HG02840 (cell line): ENCODE measurements around the gene RFX7.

ENCODE experiments used
- ATAC-seq: cut with Tn5 transposase; IDR thresholded peaks from one replicate; pipeline ENCODE4 v1.9.1; 2021; ENCODE audit warnings: mild to moderate bottlenecking, moderate library complexity, moderate number of reproducible peaks; ENCODE audit not compliant: unreplicated experiment, low FRiP score

RFX7 gene

DNA sequence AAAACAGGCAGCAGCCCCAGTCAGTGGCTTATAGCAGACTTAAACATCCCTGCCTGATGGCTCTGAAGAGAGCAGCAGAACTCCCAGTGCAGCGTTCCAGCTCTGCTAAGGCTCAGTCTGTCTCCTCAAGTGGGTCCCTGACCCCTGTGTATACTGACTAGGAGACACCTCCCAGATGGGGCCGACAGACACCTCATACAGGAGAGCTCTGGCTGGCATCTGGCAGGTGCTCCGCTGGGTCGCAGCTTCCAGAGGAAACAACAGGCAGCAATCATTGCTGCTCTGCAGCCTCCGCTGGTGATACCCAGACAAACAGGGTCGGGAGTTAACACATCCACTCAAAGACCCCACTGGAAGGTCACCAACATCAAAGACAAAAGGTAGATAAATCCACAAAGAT, 93.5 kb downstream of the RFX7 start:
- no peak for ATAC-seq

DNA sequence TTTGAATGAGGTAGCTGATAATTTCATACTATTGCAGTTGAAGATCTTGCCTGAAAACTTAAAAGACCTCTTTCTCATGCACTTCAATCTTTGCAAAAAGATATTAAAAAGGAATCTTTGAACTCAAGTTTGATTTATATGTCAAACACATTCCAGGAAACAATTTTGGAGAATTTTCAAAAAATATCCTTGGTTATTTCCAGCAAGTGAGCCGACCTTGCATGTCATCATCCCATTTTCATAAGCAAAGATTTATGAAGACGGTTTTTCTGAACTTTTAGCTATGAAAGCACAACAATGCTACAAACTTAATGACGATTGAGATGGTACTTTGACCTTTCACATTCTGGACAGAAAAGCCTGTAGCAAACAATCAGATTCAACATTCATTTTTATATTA, 95.6 kb downstream of the RFX7 start:
- ATAC-seq: no peak

DNA sequence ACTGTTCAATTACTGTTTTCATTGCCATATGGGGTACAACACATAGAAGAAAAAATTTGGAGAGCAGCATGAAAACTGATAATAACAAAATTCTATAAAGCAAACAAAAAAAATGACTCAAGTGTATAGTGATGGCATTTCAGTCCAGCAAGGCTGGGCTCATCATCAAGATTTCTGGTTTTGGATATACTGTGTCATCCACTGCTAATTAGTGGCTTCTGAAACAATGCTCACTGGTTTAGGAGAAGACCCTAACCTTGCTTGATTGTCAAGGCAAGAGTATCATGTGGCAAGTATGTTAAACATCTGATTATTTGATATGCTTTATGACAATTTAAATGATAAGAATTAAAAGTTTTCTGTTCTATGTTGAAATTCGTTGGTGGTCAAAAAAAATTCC, 96.9 kb downstream of the RFX7 start:
- no peak for ATAC-seq

DNA sequence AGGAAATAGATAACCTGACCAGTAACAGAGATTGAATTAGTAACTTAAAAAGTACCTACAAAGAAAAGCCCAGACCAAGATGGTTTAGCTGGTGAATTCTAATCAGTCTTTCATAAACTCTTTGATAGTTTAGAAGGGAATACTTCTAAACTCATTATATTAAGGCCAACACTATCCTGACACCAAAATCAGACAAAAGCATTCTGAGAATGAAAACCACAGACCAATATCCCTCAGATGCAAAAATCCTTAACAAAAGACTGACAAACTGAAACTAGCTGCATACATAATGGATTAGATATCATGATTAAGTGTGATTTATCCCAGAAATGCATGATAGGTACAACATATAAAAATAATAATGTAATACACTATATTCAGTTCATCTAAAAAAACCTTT, 115.6 kb downstream of the RFX7 start:
- ATAC-seq: no peak

DNA sequence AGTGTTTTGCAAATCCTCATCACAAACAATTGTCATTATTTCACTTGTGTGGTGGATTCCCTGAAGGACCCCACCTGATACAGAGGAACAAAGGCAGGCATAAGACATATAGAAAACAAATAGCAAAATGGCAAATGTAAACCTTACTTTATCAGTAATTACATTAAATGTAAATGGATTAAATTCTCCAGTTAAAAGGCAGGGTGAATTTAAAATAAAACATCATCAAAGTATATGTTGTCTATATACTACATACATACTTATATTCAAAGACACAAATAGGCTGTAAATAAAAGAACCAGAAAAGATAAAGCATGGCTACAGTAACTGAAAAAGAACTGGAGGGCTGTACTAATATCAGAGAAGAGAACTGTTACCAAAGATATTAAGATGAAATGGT, 117.3 kb downstream of the RFX7 start:
- ATAC-seq: no peak

DNA sequence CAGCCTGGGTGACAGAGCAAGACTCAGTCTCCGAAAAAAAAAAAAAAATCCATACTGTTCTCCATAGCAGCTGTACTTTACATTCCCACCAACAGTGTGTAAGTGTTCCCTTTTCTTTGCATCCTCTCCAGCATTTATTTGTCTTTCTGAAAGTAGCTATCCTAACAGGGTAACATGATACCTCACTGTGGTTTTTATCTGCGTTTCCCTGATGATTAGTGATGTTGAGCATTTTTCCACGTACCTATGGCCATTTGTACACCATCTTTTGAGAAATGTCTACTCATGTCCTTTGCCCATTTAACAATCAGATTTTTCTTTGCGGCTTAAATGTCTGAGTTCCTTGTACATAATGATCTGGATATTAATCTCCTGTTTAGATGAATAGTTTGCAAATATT, 119.3 kb downstream of the RFX7 start:
- ATAC-seq: no peak

DNA sequence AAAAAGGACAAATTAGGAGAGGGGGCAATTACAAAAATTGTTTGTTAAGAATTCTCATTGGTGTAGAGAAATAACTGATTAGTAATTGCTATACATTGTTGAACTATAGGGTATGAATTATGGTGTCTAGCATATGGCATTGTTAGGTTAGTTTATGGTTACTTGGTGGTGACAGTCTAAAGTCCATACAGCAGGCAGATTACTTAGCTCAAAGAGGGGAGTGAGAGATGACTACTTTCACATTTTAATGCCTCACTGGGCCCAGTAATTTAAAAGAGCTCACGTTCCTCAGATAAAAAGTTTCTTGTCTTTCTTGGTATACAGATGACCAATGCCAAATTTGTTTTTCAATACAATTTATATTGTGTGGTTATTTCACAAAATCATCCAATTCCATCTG, 137.8 kb downstream of the RFX7 start:
- no peak for ATAC-seq

DNA sequence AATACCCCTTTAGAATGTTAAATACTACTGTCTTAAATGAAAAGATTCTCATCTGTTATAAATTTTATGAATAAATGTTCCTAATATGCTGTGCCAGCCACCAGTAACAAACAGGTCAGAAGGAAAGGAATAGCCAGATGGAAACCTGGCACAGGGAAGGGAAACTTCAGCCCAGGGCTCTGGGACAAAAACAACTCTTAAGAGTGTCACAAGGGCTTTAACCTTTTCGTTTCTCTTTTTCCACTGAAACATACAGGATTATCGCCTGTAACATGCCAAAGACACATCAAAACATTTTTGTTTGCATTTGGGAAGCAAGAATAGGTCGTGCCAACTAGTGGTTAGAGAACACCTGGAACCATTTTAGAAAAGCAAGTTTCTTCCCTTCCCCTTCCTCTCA, 141.2 kb downstream of the RFX7 start:
- ATAC-seq: no peak

DNA sequence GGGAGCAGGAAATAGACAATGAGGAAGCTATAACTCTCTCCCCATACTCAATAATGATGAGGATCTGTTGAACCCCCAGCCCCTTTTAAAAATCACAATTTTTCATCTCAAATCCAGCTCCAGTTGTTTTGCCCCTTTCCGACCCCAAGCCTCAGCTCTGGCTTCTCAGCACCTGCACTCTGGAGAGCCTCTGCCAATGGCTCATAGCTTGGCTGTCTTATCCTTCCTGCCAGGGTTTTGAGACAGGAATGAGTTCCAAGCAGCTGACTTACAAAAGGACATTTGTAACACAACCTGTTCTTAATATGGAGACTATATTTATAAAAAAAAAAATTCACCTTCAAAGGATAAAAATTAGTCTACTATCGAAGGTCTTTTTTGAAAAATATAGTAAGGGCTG, 144.4 kb downstream of the RFX7 start:
- no peak for ATAC-seq

DNA sequence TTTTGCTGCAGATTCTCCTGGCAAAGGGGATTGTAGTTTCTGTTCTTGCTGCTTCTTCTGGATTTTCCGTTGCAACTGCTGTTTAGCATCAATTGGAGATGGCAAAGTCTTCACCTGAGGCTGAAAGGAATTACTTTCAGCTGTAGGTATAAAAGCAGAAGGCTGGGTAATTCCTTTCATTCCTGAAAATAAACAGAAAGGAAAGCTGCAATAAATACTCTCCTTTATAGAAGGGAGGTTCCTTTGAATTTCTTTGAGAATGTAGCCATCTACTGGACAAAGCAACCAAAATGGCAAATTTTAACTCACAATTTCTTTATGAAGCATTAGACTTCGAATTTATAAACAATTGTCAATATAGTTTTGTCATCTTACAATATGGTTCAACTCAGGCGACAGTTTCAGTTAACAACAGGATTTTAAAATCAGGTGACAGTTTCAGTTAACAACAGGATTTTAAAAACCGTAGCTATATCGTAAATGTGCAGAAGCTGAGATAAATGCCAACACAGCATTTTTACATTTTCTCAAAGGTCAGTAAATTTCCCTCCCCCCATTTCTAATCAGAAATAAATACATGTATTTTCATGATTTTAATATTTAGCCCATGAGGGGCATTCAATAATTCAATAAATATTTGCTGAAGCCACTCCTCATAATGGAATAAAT, 145.3 kb downstream of the RFX7 start:
- no peak for ATAC-seq

DNA sequence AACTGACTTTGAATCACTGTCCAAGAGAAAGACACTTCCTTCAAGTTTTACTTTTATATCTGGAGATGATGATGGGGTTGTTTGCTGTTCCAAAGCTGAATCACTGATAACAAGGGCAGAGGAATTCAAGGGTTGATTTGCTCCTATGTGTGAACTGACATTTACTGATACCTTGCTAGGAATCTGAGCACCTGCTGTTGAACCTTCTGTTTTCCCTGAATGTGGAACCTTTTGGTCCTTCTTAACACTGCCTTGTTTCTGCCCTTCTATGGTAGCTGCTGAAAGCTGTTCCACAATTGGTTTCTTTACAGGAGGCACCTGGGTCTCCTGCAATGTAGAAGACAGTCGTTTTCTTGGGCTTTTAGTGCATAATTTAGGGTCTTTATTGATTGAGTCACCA, 148.3 kb downstream of the RFX7 start:
- ATAC-seq: no peak

DNA sequence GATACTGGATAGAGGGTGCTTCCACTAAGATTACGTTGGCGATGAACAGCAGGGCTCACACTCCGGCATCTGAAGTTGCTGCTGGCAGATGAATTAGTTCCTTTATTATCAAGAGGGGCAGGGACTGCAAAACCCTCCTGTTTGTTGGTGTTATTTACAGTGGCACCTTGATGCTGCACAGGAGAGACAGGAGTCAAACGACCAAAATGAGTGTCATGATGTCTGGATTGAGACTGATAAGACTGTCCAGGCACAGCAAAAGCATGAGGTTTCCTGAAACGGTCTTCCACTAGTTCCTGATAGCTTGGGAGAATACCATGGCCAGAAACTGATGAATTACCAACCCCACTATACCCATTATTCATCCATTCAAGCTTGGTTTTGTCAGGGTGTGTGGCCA, 149.5 kb downstream of the RFX7 start:
- ATAC-seq: no peak

DNA sequence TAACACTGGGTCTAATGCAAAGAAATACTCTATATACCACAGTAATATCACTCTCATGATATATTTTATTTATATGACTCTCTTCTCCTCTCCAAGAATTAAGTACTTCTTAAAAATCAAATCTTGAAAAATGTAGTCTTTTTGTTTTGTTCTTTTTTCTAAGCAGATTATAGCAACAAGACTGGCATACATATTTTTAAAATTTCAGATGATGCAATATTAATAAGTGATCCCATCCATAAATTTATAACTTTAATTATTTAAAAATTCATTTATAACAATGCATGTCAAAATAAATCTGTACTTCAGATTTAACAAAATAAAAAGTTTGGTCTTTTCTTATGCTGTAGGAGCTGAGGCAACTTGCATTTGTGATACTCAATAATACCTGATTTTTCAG, 155.3 kb downstream of the RFX7 start:
- no peak for ATAC-seq

DNA sequence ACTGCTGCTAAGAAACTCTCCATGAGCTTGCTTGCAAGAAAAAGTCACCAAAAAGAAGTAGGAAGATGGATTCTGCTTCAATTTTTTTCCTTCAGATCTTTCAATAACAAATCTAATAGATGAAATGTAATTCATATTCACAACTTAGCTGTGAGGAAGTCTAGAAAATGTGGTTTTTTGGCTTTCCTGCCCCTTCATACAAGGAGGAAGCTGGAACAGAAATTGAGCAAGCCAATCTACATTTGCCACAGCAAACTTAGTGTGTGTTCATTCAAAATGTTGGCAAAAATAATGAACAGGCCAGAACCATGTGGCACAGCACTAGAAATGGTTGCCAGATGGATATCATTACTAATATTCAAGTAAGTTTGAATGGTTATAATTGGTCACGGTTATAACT, 157.1 kb downstream of the RFX7 start:
- no peak for ATAC-seq

DNA sequence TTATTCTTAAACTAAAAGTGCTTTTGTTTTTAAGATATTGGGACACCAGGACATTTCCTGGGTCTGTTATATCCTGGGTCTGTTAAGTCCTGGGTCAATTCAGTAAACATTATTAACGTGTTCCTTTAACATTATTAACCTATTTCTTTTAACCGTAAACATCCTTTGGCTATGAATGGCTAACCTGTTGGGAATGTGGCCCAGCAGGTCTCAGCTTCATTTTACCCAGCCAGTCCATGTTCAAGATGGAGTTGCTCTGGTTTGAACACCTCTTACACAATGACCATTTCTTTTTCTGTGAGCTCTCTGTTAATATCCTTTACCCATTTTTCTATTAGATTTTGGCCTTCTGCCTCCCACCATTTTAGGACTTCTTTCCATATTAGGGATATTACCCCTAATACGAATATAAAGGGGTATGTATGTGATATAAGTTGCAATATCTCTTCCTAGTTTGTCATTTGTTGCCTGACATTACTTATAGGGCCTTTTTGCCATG, 161.4 kb downstream of the RFX7 start:
- ATAC-seq: no peak

DNA sequence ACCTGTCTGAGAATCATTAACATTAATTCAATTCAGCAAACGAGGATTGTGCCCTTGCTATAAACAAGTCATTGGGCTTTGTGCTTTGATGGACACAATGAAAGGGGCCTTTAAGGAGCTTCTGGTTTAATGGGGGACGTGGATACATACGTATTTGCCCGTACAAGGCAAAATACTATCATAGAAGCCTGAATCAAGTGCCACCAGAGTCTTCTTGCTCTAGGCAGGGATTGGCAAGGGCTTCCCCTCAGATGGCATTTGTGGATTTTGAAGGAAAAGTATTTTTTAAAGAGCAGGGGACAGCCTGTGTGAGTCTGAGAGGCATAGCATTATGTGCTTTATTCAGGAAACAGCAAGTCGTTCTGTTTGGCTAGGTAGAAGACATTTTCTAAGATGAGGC, 166.6 kb downstream of the RFX7 start:
- no peak for ATAC-seq

DNA sequence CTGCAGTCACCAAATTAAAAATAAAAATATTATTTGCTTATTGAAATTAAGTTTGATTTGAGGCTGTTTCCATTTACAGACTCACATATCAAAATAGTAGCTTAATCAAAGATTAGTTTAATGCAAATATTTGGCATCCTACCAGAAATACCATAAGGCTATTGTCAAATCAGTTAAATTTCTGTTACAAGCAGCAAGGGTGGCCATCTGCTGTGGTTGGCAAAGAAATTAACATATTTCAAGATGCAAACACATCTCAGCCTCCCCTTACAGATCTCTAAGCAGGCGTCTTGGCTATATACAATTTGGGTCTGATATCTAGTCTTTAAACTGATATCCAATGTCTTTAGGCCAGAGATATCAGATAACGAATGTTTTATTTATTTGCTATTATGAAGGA, 167.0 kb downstream of the RFX7 start:
- ATAC-seq: no peak

DNA sequence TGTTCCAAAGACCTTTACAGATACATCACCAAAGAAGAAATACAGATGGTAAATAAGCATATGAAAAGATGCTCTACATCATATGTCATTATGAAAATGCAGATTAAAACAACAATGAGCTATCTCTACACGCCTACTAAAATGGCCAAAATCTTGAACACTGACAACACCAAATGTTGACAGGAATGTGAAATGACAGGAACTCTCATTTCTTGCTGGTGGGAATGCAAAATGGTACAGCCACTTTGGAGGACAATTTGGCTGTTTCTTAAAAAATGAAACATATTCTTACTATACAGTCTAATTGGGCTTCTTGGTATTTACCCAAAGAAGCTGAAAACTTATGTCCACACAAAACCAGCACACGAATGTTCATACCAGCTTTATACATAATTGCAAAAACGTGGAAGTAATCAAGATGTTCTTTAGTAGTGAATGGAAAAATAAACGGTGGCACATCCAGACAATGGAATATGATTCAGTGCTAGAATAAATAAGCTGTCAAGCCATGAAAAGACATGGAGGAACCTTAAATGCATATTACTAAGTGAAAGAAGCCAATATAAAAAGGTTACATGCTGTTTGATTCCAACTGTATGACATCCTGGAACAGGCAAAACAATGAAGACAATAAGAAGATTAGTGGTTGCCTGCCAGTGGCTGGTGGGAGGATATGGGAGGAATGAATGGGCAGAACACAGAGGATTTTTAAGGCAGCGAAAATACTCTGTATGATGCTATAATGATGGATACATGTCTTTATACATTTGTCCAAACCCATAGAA, 169.0 kb downstream of the RFX7 start:
- ATAC-seq: no peak

DNA sequence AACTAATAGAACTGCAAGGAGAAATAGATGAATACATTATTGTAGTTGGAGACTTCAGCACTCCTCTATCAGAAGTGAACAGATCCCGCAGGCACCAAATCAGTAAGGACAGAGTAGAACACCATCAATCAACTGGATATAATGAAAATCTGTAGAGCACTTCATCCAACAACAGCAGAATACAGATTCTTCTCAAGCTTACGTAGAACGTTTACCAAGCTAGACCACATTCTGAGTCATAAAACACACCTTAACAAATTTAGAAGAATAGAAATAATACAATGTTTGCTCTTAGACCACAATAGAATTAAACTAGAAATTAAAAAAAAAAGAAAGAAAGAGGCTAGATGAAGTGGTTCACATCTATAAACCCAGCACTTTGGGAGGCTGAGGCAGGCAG, 179.5 kb downstream of the RFX7 start:
- ATAC-seq: no peak

DNA sequence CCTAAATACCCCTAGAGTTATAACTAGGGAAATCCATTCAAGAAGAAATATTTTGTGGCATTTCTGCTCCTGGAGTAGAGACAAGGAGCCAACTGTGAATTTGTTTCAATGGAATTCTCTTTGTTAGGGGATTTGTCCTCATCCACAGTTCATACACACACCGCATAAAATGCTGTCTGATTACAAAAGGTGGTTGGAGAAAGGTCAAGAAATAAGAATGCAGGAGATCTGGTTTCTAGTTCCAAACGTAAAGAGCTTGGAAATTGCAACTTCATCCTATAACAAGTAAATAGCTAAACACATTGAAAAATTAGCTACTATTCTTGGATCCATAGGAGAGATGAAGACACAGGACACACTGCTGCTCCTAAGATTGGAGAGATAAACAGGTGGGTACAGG, 184.0 kb downstream of the RFX7 start:
- no peak for ATAC-seq

DNA sequence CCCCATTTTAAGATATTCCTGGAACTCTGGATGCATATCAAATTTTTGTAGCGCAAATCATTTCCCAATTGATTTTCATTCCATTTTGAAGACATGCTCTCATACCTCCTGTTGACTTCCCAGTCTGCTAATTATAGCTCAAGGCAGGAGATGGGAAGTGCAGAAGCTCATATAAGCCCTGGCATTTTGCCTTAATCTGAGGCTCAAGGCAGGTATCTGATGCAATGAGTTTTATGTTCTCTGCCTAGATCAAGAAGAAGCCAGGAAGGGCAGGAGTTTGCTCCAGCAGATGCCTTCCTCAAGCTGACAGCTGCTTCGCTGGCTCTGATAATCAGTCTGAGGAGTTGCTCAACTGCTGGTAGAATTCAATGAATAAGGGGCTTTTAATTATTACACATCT, 184.7 kb downstream of the RFX7 start:
- ATAC-seq: no peak

DNA sequence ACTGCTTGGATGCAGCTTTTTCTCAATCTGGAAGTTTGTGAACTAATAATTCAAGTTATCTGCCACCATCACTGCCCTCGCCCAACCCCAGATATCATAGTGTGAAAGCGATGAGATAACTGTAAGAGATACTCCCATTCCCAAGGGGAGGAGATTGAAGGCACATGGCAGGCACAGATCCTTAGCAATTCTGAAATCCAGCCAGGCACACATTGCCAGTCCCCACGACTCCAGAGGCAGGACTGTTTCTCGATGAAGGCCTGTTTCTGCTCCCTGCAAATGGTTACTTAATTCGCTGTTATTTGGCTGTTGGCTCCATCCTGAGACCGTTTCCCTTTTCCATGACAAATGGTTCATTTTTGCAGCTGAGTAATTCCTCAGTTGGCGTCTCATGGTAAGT, 187.1 kb downstream of the RFX7 start:
- no peak for ATAC-seq
